GM19240 (cell line): Measurements from ENCODE around the gene AACS.

Experiments used
- DNase-seq: peaks from one replicate; pipeline ENCODE4 v3.0.0; 2011; ENCODE audit warnings: low spot score; ENCODE audit not compliant: insufficient read length

Gene AACS

DNA sequence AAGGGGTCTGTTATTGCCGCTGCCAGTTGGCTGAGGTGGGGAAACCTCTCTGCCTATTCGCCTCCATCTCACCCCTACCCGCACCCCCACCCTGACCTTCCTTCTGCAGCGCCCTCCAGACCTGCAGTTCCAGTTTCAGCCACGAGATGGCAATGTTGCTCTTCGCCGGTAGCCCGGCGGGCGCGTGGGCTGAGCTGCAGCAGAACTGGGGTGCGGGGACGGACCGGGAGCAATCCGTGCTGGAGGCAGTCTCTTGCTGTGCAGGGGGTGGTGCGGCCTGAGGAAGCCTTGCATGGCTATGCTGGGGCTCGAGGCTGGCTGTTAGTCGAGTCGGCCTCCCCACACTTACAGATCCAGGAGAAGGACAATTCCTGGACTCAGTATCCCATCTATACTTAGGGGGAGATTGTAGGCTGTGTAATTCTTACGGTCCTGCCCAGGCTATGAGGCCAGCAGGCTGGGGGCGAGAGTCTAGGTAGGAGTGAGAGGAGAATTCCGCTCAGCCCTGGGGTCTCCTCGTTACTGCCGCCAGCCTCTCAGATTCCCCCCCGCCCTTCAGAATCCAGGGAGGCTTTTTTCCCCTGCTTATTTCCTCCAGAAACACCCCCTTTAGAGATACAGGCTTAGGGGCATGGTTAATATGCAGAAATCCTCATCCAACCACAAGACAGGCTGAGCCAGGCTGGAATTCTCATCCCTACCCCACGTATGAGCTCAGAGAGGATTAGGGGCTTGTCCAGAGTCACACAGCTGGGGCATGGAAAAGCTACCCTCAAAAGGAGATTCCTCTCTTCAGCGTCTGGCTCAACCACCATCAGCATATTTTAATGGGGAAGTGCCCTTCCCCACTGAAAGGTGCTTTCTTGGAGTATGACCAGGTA, 118.2 kb downstream of the AACS start:
- DNase-seq = peak; percentile 97

- no peak for DNase-seq
Measured at GRCh38 chr12:125184213-125184967, 119.2 kb downstream of the AACS start.

- DNase-seq = no peak
Measured at GRCh38 chr12:125185311-125185739, 120.1 kb downstream of the AACS start.

GRCh38 chr12:125185740-125186470, 120.7 kb downstream of the AACS start, which contains the start of gene TMEM132B:
Gene TMEM132B (plus strand): TSS chr12:125186386.
- no peak for DNase-seq

DNA sequence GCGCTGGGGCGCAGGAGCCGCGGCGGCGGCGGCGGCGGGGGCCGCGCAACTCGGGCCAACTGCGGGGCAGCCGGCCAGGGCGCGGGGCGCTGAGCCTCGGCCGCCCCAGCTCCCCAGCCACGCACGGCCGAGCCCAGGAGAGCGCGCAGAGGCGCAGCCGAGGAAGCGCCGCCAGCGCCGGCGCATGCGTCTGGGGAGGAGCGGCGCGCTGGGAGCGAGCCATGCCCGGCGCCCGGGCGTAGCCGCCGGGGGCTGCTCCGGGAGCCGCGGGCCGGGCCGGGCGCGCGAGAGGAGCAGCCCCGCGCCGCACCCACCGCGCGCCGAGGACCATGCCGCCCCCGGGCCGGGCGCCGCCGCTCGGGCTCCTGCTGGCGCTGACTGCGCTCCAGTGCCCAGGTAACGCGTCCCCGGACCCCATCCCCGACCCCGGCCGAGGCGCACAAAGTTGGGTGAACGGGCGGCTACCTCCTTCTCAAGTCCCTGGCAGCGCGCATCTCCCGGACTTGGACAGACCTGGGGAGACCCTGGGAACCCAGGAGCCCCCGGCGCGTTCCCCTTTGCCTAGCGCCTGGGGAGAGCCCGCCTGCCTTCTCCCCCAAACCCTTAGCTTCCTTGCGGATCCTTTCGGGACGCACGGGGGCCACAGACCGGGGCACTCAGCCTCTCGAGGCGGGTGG, 121.4 kb downstream of the AACS start:
- DNase-seq = no peak

DNA sequence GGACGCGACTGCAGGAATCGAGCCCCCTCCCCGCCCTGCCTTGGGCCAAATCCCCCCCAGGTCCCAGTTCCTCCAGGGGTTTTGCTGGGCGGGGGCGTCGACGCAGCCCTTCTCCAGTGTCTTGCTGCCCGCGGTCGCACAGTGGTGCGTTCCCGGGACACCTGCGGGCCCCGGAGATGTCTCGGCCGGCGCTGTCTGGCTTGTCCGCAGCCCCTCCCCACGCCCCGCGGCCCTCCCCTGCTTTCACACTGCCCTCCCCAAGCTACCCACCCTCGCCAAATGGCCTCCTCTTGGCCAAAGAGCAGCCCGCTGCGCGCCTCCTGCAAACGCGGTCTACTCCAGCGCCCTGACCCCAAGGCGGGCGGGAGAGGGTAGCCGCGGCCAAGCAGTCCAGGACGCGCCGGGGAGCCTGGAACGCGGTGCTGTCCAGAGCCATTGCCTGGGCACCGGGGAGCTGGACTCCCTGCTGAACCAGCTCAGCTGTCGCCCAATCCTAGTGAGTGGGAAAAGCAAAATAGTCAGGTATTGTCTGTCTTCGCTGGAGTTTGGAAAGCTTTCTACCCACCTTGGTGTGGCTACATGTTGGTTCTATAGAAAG, 122.0 kb downstream of the AACS start:
- no peak for DNase-seq

- no peak for DNase-seq
Measured at GRCh38 chr12:125187780-125188741, 122.8 kb downstream of the AACS start.

DNA sequence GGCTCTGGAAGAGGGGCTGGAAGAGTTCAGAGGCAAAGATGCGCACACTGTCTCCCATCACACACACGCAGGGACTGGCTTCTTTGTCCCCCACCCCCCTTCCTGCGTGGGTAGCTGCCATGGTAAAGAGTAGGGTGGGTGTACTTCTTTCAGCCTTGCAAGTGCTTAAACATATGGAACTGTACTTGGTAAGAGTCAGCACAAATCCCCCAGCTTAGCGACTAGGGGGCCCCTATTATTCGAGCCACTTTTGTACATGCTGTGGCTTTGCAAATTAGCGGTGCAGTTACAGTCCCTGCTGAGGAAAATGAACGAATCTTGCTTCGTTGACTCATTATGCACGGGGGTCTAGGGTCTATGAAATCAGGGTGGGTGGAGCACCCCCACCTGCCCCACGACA, 123.8 kb downstream of the AACS start:
- no peak for DNase-seq

- DNase-seq = no peak
Measured at GRCh38 chr12:125189502-125189901, 124.3 kb downstream of the AACS start.

DNA sequence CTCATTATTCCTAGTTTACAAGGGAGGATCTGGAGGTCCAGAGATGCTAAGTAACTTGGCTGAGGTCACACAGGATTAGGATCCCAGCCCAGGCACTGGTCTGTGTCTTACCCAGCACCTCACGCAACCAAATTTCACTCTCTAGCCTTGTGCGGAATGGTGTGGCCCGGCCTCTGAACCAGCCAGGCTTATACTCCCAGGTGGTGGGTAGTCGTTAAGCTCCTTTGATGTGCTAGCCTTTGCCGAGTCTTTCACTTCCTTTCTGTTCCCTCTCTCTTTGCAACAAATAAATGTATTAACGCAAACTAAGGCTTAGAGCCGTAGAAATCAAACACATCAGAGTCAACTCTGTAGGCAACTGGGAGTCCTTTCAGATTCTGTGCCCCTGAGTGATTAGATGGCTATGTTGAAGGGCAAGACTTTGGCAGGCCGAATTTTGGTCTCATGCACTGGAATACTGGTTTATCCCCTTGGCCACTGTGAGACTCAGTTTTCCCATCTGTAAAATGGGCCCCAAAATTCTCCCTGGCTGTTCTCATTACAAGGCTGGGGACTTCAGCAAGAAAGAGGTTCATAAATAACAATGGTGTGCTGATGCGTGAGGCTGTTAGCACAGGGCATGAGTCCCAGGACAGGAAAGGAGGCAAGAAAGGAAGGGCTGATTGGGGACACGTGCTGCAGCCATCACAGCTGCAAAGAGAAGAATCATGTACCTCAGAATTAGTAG, 126.3 kb downstream of the AACS start:
- DNase-seq = no peak

GRCh38 chr12:125192690-125193221, 127.5 kb downstream of the AACS start:
- DNase-seq = no peak
